Measurements from ENCODE around the gene MORN1. TPM values are rescaled to one million over a fixed set of nuclear protein-coding genes. Genes with fewer than 3 reads are reported as not detected.

MORN1 gene
- total RNA-seq, 1 donor from 2014 or later = 5.5 TPM

DNA sequence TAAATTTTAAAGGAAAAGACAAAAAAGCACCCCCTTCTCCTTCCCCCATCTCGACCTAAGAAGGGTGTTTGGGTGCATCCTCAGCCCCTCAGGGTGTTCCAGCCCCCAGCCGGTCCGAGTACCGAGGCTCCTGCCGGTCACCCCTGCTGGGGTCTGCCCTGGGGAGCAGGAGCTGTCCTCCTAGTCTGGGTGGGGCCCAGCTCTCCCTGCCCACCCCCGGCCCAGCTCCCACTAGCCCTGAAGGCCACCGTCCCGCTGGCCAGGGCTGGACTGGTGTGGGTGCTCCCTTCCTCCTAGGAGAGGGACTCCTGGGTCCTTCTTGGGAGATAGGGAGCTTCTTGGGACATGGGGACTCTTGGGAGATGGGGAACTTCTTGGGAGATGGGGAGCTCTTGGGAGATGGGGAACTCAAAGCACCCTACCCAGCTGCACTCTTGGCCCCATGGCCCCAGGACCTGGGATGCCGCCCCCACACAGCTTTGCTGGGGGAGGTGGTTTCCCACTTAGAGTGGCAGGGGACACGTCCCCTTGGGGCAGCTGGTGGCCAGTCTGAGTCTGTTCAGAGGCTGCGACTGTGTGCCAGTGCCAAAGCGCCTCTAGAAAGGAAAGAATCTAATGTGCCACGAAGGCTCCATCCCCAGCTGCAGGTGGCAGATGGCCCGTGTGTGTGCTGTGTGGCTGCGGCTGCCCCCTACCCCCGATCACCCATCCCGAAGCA lies 44.5 kb downstream of the MORN1 start:
- Histone ChIP-seq H3K4me3 (ENCODE audit: low read depth, low read length) (no peak overlapping the region), H3K27me3 (ENCODE audit: control insufficient read depth, insufficient read depth, low read length) (no peaks in the 10 kb centered on the region), H3K36me3 (ENCODE audit: control insufficient read depth, insufficient read depth, low read length) (no peaks in the 10 kb centered on the region)
- FAIRE-seq (no peak), DNase-seq (ENCODE audit: low read depth) (no peak)
- TF ChIP-seq, protein P1, sequence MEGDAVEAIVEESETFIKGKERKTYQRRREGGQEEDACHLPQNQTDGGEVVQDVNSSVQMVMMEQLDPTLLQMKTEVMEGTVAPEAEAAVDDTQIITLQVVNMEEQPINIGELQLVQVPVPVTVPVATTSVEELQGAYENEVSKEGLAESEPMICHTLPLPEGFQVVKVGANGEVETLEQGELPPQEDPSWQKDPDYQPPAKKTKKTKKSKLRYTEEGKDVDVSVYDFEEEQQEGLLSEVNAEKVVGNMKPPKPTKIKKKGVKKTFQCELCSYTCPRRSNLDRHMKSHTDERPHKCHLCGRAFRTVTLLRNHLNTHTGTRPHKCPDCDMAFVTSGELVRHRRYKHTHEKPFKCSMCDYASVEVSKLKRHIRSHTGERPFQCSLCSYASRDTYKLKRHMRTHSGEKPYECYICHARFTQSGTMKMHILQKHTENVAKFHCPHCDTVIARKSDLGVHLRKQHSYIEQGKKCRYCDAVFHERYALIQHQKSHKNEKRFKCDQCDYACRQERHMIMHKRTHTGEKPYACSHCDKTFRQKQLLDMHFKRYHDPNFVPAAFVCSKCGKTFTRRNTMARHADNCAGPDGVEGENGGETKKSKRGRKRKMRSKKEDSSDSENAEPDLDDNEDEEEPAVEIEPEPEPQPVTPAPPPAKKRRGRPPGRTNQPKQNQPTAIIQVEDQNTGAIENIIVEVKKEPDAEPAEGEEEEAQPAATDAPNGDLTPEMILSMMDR (IDR thresholded peaks at IDR 0.05; ENCODE audit: insufficient read depth, low read length, severe bottlenecking) = no peak

DNA sequence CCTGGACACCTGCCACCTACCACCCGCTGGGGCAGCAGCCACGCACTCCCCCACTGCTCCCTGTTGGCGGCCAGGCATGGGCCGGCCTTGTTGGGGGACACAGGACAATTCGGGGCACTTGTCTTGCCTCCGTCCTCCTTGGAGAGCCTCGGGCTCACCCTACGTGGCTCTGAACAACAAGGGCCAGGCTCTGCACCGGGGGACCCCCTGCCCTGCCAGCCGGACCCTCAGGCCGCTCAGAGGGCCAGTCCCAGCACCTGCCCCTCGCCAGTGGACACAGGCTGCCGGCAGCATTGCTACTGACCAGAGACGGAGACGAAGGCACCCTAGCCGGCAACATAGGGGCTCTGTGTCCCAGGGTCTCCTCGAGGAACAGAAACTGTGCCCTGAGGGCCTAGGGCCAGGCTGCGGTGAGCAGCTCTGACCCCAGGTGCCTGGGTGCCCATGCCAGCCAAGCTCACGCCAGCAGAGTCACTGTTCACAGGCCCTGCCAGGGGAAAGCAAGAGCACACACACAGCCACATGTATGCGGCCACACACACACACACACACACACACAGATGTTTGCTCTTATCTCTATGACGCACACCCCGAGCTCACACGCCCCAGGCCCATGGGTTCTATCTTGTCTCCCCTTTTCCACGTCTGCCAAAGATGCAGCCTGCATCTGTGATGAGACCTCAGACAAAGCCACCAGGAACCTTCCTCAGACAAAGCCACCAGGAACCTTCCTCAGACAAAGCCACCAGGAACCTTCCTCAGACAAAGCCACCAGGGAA lies 45.9 kb downstream of the MORN1 start:
- H3K27me3 ChIP-seq (ENCODE audit: control insufficient read depth, insufficient read depth, low read length) = no peaks in the 10 kb centered on the region
- FAIRE-seq (peak; percentile 52), DNase-seq (ENCODE audit: low read depth) (no peak)
- H3K4me3 ChIP-seq (ENCODE audit: low read depth, low read length) = no peak overlapping the region
- TF ChIP-seq, protein P1 (IDR thresholded peaks at IDR 0.05; ENCODE audit: insufficient read depth, low read length, severe bottlenecking) = no peak
- H3K36me3 ChIP-seq (ENCODE audit: control insufficient read depth, insufficient read depth, low read length) = no peaks in the 10 kb centered on the region

DNA sequence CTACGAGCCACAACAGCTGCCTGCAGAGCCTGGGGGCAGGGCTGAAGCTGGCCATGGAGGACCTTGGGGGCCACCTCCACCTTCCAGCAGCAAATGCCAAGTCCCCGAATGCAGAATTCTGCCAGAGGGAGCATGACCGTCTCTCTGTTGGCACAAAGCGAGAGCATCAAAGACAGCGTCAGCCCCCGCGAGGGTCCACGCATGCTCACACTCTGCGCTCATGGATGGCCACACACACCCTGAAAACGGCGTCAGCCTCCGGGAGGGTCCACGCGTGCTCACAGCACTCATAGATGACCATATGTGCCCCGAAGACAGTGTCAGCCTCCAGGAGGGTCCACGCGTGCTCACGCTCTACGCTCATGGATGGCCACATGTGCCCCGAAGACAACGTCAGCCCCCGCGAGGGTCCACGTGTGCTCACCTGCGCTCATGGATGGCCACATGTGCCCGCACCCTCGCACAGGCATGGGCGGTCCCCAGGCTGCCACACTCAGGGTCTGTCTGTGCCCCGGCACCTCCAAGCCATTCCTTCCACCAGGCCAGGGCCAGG lies 46.5 kb downstream of the MORN1 start:
- Histone ChIP-seq H3K4me3 (ENCODE audit: low read depth, low read length) (no peak overlapping the region), H3K36me3 (ENCODE audit: control insufficient read depth, insufficient read depth, low read length) (no peaks in the 10 kb centered on the region), H3K27me3 (ENCODE audit: control insufficient read depth, insufficient read depth, low read length) (no peaks in the 10 kb centered on the region)
- DNase-seq (ENCODE audit: low read depth) = no peak
- FAIRE-seq = no peak
- TF ChIP-seq, protein P1 (IDR thresholded peaks at IDR 0.05; ENCODE audit: insufficient read depth, low read length, severe bottlenecking) = no peak

DNA sequence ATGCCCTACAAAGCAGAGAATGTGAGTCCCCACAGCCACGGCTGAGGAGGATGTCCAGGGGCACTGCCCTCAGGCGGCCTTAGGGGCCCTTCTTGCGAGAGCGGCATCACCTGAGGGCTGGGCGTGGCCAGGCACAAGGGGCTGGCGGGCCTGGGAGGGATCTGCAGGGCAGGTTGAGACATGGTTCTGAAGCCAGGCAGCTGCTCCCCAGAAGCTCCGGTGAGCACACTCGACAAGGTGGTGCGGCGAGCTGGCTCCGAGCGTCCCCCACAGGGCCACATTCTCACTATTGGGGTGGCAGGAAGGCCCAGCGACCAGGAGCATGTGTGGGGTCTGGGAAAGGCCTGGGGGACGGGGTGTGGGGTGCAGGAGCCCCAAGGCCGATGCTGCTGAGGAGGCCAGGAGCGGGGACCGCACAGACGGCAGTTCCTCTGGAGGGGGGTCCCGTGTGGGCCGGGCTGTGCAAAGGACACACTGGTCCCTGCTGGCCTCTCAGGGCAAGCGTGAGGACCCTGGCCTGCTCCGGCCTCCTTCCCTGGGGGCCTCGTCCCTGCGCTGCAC lies 47.2 kb downstream of the MORN1 start:
- Histone ChIP-seq H3K27me3 (ENCODE audit: control insufficient read depth, insufficient read depth, low read length) (no peaks in the 10 kb centered on the region), H3K36me3 (ENCODE audit: control insufficient read depth, insufficient read depth, low read length) (no peaks in the 10 kb centered on the region), H3K4me3 (ENCODE audit: low read depth, low read length) (no peak overlapping the region)
- FAIRE-seq (no peak), DNase-seq (ENCODE audit: low read depth) (peak; percentile 52)
- TF ChIP-seq, protein P1 (IDR thresholded peaks at IDR 0.05; ENCODE audit: insufficient read depth, low read length, severe bottlenecking) = no peak

DNA sequence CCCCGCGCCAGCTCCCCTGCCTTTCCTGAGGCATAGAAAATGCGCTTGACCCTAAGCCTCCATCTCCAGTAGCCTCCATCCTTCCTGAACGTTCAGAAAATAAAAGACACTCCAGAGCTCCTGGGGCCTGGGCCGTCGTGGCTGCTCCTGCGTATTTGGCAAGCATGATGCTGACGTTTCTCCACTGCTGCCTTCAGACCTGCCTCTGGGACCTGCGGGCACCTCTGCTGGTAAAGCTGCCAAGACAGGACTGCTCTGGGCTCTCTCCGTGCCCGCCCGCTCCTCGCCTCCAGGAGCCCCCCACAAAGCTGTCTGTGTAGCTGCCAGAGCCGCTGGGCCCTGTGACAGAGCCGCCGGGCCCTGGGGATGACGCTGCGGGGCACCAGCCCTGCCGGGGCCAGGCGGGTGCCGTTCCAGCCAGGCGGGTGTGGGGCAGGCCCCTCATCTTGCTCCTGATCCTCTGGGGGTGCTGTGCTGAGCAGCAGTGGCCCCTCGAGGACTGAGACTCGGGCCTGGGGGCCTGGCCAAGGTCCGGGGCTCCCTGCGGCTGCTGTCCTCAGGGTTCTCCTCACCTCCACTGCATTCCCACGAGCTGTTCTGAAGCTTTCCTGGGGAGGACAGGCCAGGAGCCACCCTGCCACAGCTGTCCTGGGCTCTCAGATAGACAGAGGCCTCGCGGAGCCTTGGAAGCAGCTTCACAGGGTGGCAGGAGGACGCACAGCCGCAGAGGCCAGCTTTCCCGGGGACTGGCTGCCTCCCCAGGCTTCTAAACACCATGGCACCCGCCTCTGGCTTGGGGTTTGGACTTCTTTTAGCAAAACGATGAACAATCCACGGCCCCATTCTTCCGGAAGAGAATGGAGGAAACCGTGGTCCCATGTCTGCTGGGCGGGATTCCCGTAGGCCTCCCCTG lies 48.1 kb downstream of the MORN1 start:
- TF ChIP-seq, protein P1 (IDR thresholded peaks at IDR 0.05; ENCODE audit: insufficient read depth, low read length, severe bottlenecking) = no peak
- DNase-seq (ENCODE audit: low read depth) (no peak), FAIRE-seq (no peak)

More for the DNA sequence above, 48.1 kb downstream of the MORN1 start:
- no peaks in the 10 kb centered on the region for H3K36me3 ChIP-seq (ENCODE audit: control insufficient read depth, insufficient read depth, low read length)
- no peak overlapping the region for H3K4me3 ChIP-seq (ENCODE audit: low read depth, low read length)
- no peaks in the 10 kb centered on the region for H3K27me3 ChIP-seq (ENCODE audit: control insufficient read depth, insufficient read depth, low read length)

All from bronchial epithelial cell (primary cell).